OCI-LY7 (cell line): Measurements from ENCODE around the gene ACTL9. TPM values are rescaled to one million over a fixed set of nuclear protein-coding genes. Genes with fewer than 3 reads are reported as not detected.

Source experiments
- BruUV-seq: library from RNA; stranded (reverse); fragments of 400-500 nt; replicated peaks from 2 replicates; lab custom pipeline; 2021; lab: Mats Ljungman, UMichigan
- CTCF ChIA-PET: fragments of 300-600 bp; sonication (Branson Sonifier 250); formaldehyde crosslinking; loops from one replicate; lab custom pipeline; 2022; ENCODE audit warnings: antibody characterized with exemption; ENCODE audit not compliant: unreplicated experiment; lab: Charles Lee
- POLR2A ChIA-PET: fragments of 300-600 bp; sonication (Branson Sonifier 250); formaldehyde crosslinking; loops from one replicate; lab custom pipeline; 2022; ENCODE audit warnings: antibody characterized with exemption; lab: Charles Lee
- DNase-seq: peaks from one replicate; pipeline ENCODE4 v3.0.0-alpha.2; 2015; ENCODE audit warnings: low spot score
- H2AFZ ChIP-seq: fragments of 200-600 bp; sonication (generic), shearing (Covaris generic); 2 replicates; pipeline ENCODE4 v1.6.1; 2014; ENCODE audit warnings: mild to moderate bottlenecking, antibody characterized with exemption, low read length, moderate library complexity
- H3K27ac ChIP-seq: fragments of 200-600 bp; sonication (generic); 2 replicates; pipeline ENCODE4 v1.5.1; 2014; ENCODE audit warnings: mixed run types, low read depth, mild to moderate bottlenecking, moderate library complexity, low read length, inconsistent platforms; ENCODE audit not compliant: poor library complexity, severe bottlenecking
- H3K36me3 ChIP-seq: fragments of 200-600 bp; sonication (generic); 2 replicates; pipeline ENCODE4 v1.6.1; 2014; ENCODE audit warnings: mild to moderate bottlenecking, antibody characterized with exemption, low read length, moderate library complexity, mixed read lengths; ENCODE audit not compliant: insufficient read depth
- H3K4me1 ChIP-seq: fragments of 200-600 bp; sonication (generic); 2 replicates; pipeline ENCODE4 v1.5.1; 2014; ENCODE audit warnings: mild to moderate bottlenecking, low read length; ENCODE audit not compliant: insufficient read depth, poor library complexity, severe bottlenecking
- H3K4me2 ChIP-seq: fragments of 200-600 bp; sonication (generic); 2 replicates; pipeline ENCODE4 v1.6.1; 2014; ENCODE audit warnings: mild to moderate bottlenecking, low read length
- H3K4me3 ChIP-seq: fragments of 200-600 bp; sonication (generic); 2 replicates; pipeline ENCODE4 v1.5.1; 2014; ENCODE audit warnings: mild to moderate bottlenecking, low read depth, low read length; ENCODE audit not compliant: poor library complexity, severe bottlenecking
- H3K79me2 ChIP-seq: fragments of 200-600 bp; sonication (generic); 2 replicates; pipeline ENCODE4 v1.6.1; 2016; ENCODE audit warnings: low read depth, mild to moderate bottlenecking, low read length, moderate library complexity, mixed read lengths; ENCODE audit not compliant: insufficient read depth
- H3K9me2 ChIP-seq: fragments of 200-600 bp; sonication (generic); 2 replicates; pipeline ENCODE4 v1.6.1; 2016; ENCODE audit warnings: mild to moderate bottlenecking, low read length, mixed read lengths; ENCODE audit not compliant: insufficient read depth
- H3K9me3 ChIP-seq: fragments of 200-600 bp; sonication (generic); 2 replicates; pipeline ENCODE4 v1.6.1; 2014; ENCODE audit warnings: mild to moderate bottlenecking, mixed run types, low read length, mixed read lengths
- H4K20me1 ChIP-seq: fragments of 200-600 bp; sonication (generic); 2 replicates; pipeline ENCODE4 v1.6.1; 2014; ENCODE audit warnings: mild to moderate bottlenecking, antibody characterized with exemption, low read length, moderate library complexity, mixed read lengths; ENCODE audit not compliant: insufficient read depth
- EZH2phosphoT487 ChIP-seq: fragments of 200-600 bp; sonication (generic); IDR thresholded peaks from 2 replicates; pipeline ENCODE4 v1.6.1; 2018; ENCODE audit warnings: low read depth, borderline replicate concordance, mild to moderate bottlenecking, mixed run types, antibody characterized with exemption, low read length, moderate library complexity, mixed read lengths
- intact Hi-C: fragments of 100-400 bp; cut with micrococcal nuclease; formaldehyde crosslinking; loops from one replicate; pipeline ENCODE4 v1.10.0; 2022; ENCODE audit not compliant: unreplicated experiment
- total RNA-seq, 2 experiments: library from RNA; depleted of rRNA in 1 of 2; stranded (reverse); fragments of >200 nt in 1 of 2; shearing (Covaris generic) in 1 of 2; gene quantifications; 2 replicates each; pipeline ENCODE4 v1.2.3, GENCODE V29; 2014 to 2022
- TF ChIP-seq, protein P1 (sequence below): fragments of 200-600 bp; sonication (generic); conservative IDR thresholded peaks from 2 replicates; pipeline ENCODE4 v1.5.1; 2014; ENCODE audit warnings: mild to moderate bottlenecking, antibody characterized with exemption, low read length, moderate library complexity, mixed read lengths

Gene ACTL9
- total RNA-seq, 2 experiments from 2014 or later = not detected

GRCh38 chr19:8695911-8696310 is 2.7 kb downstream of the ACTL9 start:
- no peaks in the 10 kb centered on the region for H3K36me3 ChIP-seq
- H3K4me3 ChIP-seq = no peak overlapping the region
- no peaks in the 10 kb centered on the region for H4K20me1 ChIP-seq
- intact Hi-C loops = no loop called here
- ChIA-PET POLR2A (no interaction called here), CTCF (interaction anchor here (0.6 kb wide), 1 partner anchor 40 kb away, joined by 3 read pairs; no protein-coding TSS in a partner anchor)
- no peaks in the 10 kb centered on the region for H3K79me2 ChIP-seq
- no TSS peak for BruUV-seq
- no peaks in the 10 kb centered on the region for H3K9me2 ChIP-seq
- no peak for DNase-seq
- no peak overlapping the region for H2AFZ ChIP-seq
- no peaks in the 10 kb centered on the region for H3K4me1 ChIP-seq
- no peaks in the 10 kb centered on the region for H3K9me3 ChIP-seq
- no peak overlapping the region for H3K27ac ChIP-seq
- TF ChIP-seq, protein P1, sequence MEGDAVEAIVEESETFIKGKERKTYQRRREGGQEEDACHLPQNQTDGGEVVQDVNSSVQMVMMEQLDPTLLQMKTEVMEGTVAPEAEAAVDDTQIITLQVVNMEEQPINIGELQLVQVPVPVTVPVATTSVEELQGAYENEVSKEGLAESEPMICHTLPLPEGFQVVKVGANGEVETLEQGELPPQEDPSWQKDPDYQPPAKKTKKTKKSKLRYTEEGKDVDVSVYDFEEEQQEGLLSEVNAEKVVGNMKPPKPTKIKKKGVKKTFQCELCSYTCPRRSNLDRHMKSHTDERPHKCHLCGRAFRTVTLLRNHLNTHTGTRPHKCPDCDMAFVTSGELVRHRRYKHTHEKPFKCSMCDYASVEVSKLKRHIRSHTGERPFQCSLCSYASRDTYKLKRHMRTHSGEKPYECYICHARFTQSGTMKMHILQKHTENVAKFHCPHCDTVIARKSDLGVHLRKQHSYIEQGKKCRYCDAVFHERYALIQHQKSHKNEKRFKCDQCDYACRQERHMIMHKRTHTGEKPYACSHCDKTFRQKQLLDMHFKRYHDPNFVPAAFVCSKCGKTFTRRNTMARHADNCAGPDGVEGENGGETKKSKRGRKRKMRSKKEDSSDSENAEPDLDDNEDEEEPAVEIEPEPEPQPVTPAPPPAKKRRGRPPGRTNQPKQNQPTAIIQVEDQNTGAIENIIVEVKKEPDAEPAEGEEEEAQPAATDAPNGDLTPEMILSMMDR = no peak
- TF ChIP-seq EZH2phosphoT487 = no peak
- no peak overlapping the region for H3K4me2 ChIP-seq

- TF ChIP-seq, protein P1 = no peak
- no peak for TF ChIP-seq EZH2phosphoT487
- no peak for DNase-seq
- BruUV-seq = no TSS peak
- Histone ChIP-seq H3K4me3 (no peak overlapping the region), H2AFZ (no peak overlapping the region), H3K36me3 (no peaks in the 10 kb centered on the region), H3K9me3 (no peaks in the 10 kb centered on the region), H3K27ac (no peak overlapping the region), H3K4me1 (no peaks in the 10 kb centered on the region), H3K9me2 (no peaks in the 10 kb centered on the region), H3K4me2 (no peak overlapping the region), H3K79me2 (no peaks in the 10 kb centered on the region), H4K20me1 (no peaks in the 10 kb centered on the region)
- intact Hi-C loops = no loop called here
- POLR2A ChIA-PET = no interaction called here
- CTCF ChIA-PET = interaction anchor here (1.6 kb wide), 1 partner anchor 41 kb away, joined by 3 read pairs; no protein-coding TSS in a partner anchor
Observed at GRCh38 chr19:8695501-8695900, 3.1 kb downstream of the ACTL9 start.

GRCh38 chr19:8690753-8691539 is 7.6 kb downstream of the ACTL9 start:
- intact Hi-C loops = no loop called here
- H2AFZ ChIP-seq = no peak overlapping the region
- no peaks in the 10 kb centered on the region for H3K79me2 ChIP-seq
- H3K9me3 ChIP-seq = no peaks in the 10 kb centered on the region
- H3K4me3 ChIP-seq = no peak overlapping the region
- H3K9me2 ChIP-seq = no peaks in the 10 kb centered on the region
- H3K4me1 ChIP-seq = no peaks in the 10 kb centered on the region
- H3K27ac ChIP-seq = no peak overlapping the region
- ChIA-PET CTCF (no interaction called here), POLR2A (no interaction called here)
- no peak overlapping the region for H3K4me2 ChIP-seq
- no TSS peak for BruUV-seq
- no peaks in the 10 kb centered on the region for H3K36me3 ChIP-seq
- H4K20me1 ChIP-seq = no peaks in the 10 kb centered on the region
- no peak for DNase-seq
- TF ChIP-seq EZH2phosphoT487 = no peak
- TF ChIP-seq, protein P1 = no peak
